22Rv1 (cell line): Measurements from ENCODE around the gene MICAL1.

Source experiments
- H3K27ac ChIP-seq: fragments of 450-650 bp; 2 replicates; pipeline ENCODE4 v1.5.1; 2017
- ZFX ChIP-seq: fragments of 450-650 bp; IDR thresholded peaks from 2 replicates; pipeline ENCODE4 v1.6.1; 2017; ENCODE audit warnings: antibody characterized with exemption, borderline replicate concordance
- TF ChIP-seq, protein P1 (sequence below): fragments of 450-650 bp; IDR thresholded peaks from 2 replicates; pipeline ENCODE4 v1.5.1; 2017; ENCODE audit warnings: mild to moderate bottlenecking

The MICAL1 gene

DNA sequence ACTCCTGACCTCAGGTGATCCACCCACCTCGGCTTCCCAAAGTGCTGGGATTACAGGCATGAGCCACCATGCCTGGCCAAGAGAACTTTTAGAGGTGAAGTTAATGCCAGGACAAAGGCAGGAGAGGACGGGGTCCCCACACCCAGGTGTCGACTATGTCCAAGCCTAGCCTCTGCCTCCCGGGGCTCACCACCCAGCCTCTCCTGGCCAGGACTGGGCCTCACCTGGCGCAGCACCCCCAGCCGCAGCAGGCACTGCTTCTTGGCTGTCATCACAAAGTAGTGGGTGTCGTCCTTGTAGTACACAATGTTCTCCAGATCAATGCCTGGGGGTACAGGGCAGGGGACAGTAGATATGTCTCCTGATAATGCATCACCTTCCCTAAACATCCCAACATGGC is 4.2 kb downstream of the MICAL1 start:
- TF ChIP-seq, protein P1, sequence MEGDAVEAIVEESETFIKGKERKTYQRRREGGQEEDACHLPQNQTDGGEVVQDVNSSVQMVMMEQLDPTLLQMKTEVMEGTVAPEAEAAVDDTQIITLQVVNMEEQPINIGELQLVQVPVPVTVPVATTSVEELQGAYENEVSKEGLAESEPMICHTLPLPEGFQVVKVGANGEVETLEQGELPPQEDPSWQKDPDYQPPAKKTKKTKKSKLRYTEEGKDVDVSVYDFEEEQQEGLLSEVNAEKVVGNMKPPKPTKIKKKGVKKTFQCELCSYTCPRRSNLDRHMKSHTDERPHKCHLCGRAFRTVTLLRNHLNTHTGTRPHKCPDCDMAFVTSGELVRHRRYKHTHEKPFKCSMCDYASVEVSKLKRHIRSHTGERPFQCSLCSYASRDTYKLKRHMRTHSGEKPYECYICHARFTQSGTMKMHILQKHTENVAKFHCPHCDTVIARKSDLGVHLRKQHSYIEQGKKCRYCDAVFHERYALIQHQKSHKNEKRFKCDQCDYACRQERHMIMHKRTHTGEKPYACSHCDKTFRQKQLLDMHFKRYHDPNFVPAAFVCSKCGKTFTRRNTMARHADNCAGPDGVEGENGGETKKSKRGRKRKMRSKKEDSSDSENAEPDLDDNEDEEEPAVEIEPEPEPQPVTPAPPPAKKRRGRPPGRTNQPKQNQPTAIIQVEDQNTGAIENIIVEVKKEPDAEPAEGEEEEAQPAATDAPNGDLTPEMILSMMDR, result no peak
- no peak for TF ChIP-seq ZFX
- H3K27ac ChIP-seq, result no peak overlapping the region

DNA sequence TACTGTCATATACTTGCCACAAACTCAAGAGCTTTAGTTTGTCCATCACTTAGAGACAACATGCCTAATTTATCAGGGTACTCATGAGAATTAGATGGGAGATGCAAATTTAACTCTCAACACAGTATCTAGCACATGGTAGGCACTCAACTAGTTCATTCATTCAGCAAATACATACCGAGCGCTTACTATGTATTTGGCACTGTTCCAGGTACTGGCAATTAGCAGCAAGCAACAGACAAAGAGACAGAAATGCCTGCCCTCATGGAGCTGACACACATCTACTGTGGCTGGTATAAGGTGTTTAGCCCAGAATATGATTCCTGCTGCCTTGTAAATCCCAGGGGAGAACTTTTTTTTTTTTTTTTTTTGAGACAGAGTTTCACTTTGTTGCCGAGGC is 4.8 kb downstream of the MICAL1 start:
- H3K27ac ChIP-seq, result no peak overlapping the region
- no peak for TF ChIP-seq ZFX
- TF ChIP-seq, protein P1, result no peak

DNA sequence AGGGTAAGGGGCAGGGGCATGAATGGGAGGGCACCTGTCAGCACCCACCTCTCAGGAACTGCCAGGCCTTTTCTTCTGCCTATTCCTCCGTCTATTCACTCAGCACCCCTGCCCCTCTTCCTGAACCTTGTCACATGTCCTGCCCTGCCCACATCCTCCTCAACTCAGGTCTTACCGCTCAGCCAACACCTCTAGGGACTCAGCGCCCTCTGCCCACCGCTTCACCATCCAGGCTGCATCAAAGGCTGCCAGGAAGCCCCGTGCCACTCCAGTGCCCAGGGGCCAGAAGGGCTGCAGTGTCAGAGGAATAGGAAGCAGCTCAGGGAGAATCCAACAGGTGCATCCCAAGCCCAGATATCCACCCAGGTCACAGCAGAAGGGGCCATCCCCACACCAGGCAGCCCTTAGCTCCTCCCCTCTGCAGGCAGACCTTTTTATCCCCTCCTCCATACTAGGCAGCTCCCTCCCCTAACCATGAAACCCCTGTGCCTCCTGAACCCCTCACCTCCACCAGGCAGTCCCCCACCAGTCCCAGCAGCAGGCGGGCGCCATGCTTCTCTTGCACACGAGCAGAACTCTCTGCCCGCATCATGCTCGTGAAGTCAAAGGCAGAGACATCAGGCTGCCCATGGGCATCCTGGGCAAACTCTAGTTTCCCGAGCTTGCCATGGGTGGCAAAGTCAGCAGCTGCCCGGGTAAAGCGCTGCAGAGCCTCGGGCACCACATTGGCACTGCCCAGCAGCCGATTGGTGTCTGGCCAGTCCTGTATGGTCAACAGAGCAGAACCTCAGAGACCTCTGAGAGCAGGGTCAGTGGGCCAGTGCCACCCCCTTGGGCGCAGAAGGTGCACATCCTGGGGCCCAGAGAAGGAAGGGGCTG is 5.5 kb downstream of the MICAL1 start:
- H3K27ac ChIP-seq, result no peak overlapping the region
- TF ChIP-seq, protein P1, result no peak
- TF ChIP-seq ZFX, result no peak

DNA sequence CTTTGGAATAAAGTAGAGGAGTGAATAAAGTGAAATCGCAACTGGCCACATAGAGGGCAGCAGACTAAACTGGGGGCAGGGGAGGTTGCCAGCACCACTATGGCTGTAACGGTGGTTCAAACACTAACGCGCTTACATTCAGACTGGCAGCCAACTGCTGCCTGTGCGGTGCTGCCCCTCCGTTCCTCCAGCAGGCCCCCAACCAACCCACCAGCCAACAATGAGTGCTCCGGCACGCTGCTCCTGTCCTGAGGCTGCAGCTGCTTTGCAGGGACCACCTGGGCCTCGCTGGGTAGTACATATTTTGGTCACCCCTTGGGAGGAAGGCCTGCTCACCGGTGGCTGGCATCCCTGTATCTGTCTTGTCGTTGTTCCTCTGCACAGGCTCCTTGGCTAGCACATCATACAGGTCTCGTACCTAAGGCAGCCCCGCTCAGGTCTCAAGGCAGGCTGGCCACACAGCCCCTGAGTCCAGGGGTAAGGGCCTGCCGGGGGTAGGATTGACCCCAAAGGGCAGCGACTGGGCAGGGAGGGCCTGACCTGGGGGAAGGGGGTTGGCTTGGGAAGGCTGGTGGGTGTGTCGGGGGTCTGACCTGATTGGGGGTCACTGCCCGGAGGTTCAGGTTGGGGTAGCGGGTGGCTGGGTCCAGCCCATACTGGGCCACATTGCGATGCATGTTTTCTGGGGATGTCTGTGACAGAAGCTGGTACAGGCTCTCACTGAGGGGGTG is 6.3 kb downstream of the MICAL1 start:
- H3K27ac ChIP-seq, result no peak overlapping the region
- TF ChIP-seq, protein P1, result no peak
- TF ChIP-seq ZFX, result no peak

DNA sequence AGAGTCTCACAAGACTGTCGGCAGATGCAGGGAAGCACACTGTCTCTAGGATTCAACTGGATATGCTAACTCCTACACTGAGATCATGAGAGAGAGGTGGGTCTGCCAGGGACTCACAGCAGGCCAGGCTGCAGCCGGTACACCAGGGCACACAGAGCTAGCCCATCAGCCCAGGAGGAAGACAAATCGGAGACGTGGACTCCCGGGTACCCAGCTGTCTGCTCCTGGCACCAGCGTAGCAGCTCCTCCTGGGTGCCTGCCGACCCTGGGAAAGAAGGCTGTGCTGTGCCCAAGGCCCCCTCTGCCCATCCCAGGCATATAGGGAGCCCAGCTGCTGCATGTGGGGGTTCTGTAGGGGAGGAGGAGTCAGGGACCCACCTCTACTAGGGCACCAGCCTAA is 7.0 kb downstream of the MICAL1 start:
- H3K27ac ChIP-seq, result no peak overlapping the region
- TF ChIP-seq, protein P1, result no peak
- no peak for TF ChIP-seq ZFX

DNA sequence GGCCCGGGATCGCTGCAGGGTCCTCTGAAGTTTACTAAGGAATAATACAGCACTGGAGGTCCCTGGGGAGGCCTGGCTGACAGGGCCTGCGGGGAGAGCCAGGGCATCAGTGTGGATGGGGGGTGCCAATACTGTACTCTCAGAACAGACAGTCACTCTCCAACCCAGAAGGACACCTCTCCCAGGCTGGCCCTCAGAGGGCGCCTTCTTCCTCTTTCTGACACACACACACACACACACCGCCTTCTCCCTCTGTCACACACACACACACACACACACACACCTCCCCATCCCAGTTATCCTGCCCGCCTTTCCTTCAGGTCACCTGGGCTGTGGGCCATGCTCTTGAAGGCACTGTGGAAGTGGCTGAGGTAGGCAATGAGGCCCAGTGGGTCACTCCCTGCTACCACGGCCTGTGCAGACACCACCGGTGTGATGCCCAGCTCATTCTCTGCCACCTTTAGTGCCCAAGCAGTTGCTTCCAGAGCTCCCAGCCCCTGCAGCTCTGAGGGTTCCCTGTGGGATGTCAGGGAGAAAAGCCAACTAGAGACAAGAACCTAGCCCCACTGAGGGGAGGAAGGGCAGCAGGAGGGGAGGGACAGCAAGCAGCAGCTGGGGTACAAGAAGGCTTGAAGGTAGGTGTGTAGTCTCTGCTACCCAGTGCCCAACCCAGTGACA is 7.6 kb downstream of the MICAL1 start:
- TF ChIP-seq, protein P1, result no peak
- no peak for TF ChIP-seq ZFX
- no peak overlapping the region for H3K27ac ChIP-seq
